K562 (cell line): ENCODE measurements around the gene SLC48A1. TPM values are rescaled to one million over a fixed set of nuclear protein-coding genes. Genes with fewer than 3 reads are reported as not detected.
A peak's percentile ranks its signal among the peaks of the same experiment; 100 is the strongest.

Experiments used
- ATAC-seq: fragments of 200-7000 bp; cut with Tn5 transposase; 3 replicates; pipeline ENCODE4 v1.9.1; 2020; ENCODE audit warnings: moderate library complexity
- BruUV-seq: library from RNA; stranded (reverse); fragments of 400-500 nt; replicated peaks from 2 replicates; lab custom pipeline; 2021; lab: Mats Ljungman, UMichigan
- CTCF ChIA-PET: fragments of 300-600 bp; formaldehyde crosslinking; extraction: SDS; loops from one replicate; lab custom pipeline; 2021; ENCODE audit warnings: low intra/inter-chr PET ratio; lab: Yijun Ruan, JAX
- POLR2A ChIA-PET: fragments of 300-600, 350-650 bp; sonication (Branson Sonifier 250); formaldehyde crosslinking; extraction: SDS; loops from one replicate; lab custom pipeline; 2021; ENCODE audit warnings: antibody characterized with exemption, inconsistent platforms; lab: Yijun Ruan, JAX
- DNase-seq, 4 experiments: peaks; one replicate each; pipeline versions ENCODE4 v3.0.0 to v3.0.0-alpha.2; 2011 to 2018; ENCODE audit warnings: low spot score in 3 of 4, mixed read lengths in 3 of 4; ENCODE audit errors: extremely low read depth in 1 of 4
- FAIRE-seq: peaks from 2 replicates; lab custom pipeline; 2011; peaks lifted over from hg19 to GRCh38; lab: Jason Lieb, UNC
- H2AFZ ChIP-seq: 2 replicates; pipeline ENCODE4 v1.6.0; 2011; ENCODE audit warnings: low read depth, low read length, control low read depth, inconsistent platforms
- H3K27ac ChIP-seq: fragments of 200-600 bp; 3 replicates; pipeline ENCODE4 v1.8.0; 2011; ENCODE audit warnings: low read depth, mild to moderate bottlenecking, control low read depth, inconsistent platforms, low read length, moderate library complexity, mixed read lengths; ENCODE audit errors: extremely low read depth
- H3K27me3 ChIP-seq, 2 experiments: fragments of 300-600 bp in 1 of 2; 2 replicates in 1 of 2; 3 replicates in 1 of 2; pipeline versions ENCODE4 v1.6.0 to v1.8.0; 2011; ENCODE audit warnings: inconsistent platforms in 2 of 2, low read length in 2 of 2, mild to moderate bottlenecking in 1 of 2, mixed read lengths in 1 of 2, moderate library complexity in 1 of 2; ENCODE audit not compliant: control insufficient read depth in 2 of 2, insufficient read depth in 2 of 2
- H3K36me3 ChIP-seq: fragments of 300-600 bp; 3 replicates; pipeline ENCODE4 v1.8.0; 2011; ENCODE audit warnings: mild to moderate bottlenecking, low read length, inconsistent platforms; ENCODE audit not compliant: control insufficient read depth, insufficient read depth
- H3K4me1 ChIP-seq, 2 experiments: fragments of 200-600 bp in 1 of 2; replicated peaks in 1 of 2; 2 replicates in 1 of 2; 3 replicates in 1 of 2; pipeline versions ENCODE4 v1.5.1 to v1.8.0; 2011; ENCODE audit warnings: inconsistent platforms in 2 of 2, low read length in 2 of 2, mild to moderate bottlenecking in 1 of 2, mixed read lengths in 1 of 2, moderate library complexity in 1 of 2; ENCODE audit not compliant: control insufficient read depth in 2 of 2, insufficient read depth in 2 of 2
- H3K4me2 ChIP-seq: 2 replicates; pipeline ENCODE4 v1.6.1; 2011; ENCODE audit warnings: low read length, control low read depth, inconsistent platforms, mixed read lengths; ENCODE audit not compliant: insufficient read depth
- H3K4me3 ChIP-seq: fragments of 200-600 bp; sonication (generic), shearing (Covaris generic); 2 replicates; pipeline ENCODE4 v1.5.1; 2016; ENCODE audit warnings: control low read depth, inconsistent platforms
- H3K79me2 ChIP-seq: fragments of 200-600 bp; 3 replicates; pipeline ENCODE4 v1.8.0; 2011; ENCODE audit warnings: low read length, inconsistent platforms; ENCODE audit not compliant: control insufficient read depth, insufficient read depth
- H3K9ac ChIP-seq, 2 experiments: 2 replicates each; pipeline versions ENCODE4 v1.6.0 to v1.6.1; 2011; ENCODE audit warnings: low read depth in 2 of 2, low read length in 2 of 2, control low read depth in 1 of 2, inconsistent platforms in 1 of 2, mild to moderate bottlenecking in 1 of 2, mixed read lengths in 1 of 2; ENCODE audit not compliant: insufficient read depth in 1 of 2
- H3K9me1 ChIP-seq: one replicate; pipeline ENCODE4 v1.6.0; 2011; ENCODE audit warnings: inconsistent platforms, mild to moderate bottlenecking, low read length, moderate library complexity; ENCODE audit not compliant: control insufficient read depth, insufficient read depth
- H3K9me3 ChIP-seq: replicated peaks from 2 replicates; pipeline ENCODE4 v1.5.1; 2011; ENCODE audit warnings: low read depth, low read length, inconsistent platforms; ENCODE audit not compliant: control insufficient read depth, insufficient read depth
- H4K20me1 ChIP-seq: replicated peaks from 2 replicates; pipeline ENCODE4 v1.6.1; 2011; ENCODE audit warnings: low read length, inconsistent platforms, mixed read lengths; ENCODE audit not compliant: control insufficient read depth, insufficient read depth
- CREB3 ChIP-seq: fragments of 450-650 bp; conservative IDR thresholded peaks from 2 replicates; pipeline ENCODE4 v1.6.1; 2016; ENCODE audit warnings: missing genetic modification characterization, low read depth, mild to moderate bottlenecking, missing compliant biosample characterization, moderate library complexity
- CTCFL ChIP-seq: IDR thresholded peaks from 2 replicates; pipeline ENCODE4 v1.6.1; 2011; ENCODE audit warnings: borderline replicate concordance, low read depth, mild to moderate bottlenecking, moderate library complexity, low read length; ENCODE audit not compliant: insufficient read depth, poor library complexity, severe bottlenecking
- WGBS: fragments of 100-300 bp; shearing (Covaris generic); methylation state at CpG from one replicate; pipeline ENCODE4 v1.1.6; 2016; ENCODE audit warnings: low coverage, mixed read lengths; ENCODE audit not compliant: insufficient coverage; ENCODE audit errors: missing lambda C conversion rate; 5-methylcytosine and 5-hydroxymethylcytosine counted together
- in situ Hi-C: fragments of 300-500 bp; cut with MboI; formaldehyde crosslinking; loops from 4 replicates; pipeline ENCODE4 v1.15.0; 2018; ENCODE audit warnings: inconsistent platforms, mixed read lengths
- intact Hi-C: fragments of 100-400 bp; cut with micrococcal nuclease; formaldehyde crosslinking; loops from 2 replicates; pipeline ENCODE4 v1.14.2; 2022
- polyA plus RNA-seq, 8 experiments: library from polyadenylated mRNA; depleted of rRNA in 4 of 8; stranded (reverse) in 5 of 8; unstranded in 3 of 8; fragments of >200 nt; fragmentation: Nextera tagmentation in 2 of 8; fragmentation: Illumina TruSeq in 1 of 8; extraction: Ambion mirVana in 2 of 8; extraction: Trizol in 1 of 8; gene quantifications; 2 replicates each; pipeline versions ENCODE4 v1.2.1 to v1.2.3, GENCODE V29; 2011 to 2014; ENCODE audit warnings: inconsistent platforms in 1 of 8, missing spikeins in 1 of 8
- total RNA-seq, 7 experiments: library from RNA; depleted of rRNA in 6 of 7; stranded (reverse); fragments of >200 nt in 6 of 7; fragmentation: Illumina TruSeq in 2 of 7; extraction: Trizol in 2 of 7; gene quantifications; 2 replicates each; pipeline versions ENCODE4 v1.2.1 to v1.2.3, GENCODE V29; 2011 to 2021; ENCODE audit warnings: low replicate concordance in 1 of 7

The SLC48A1 gene
- total and polyA plus RNA-seq, 9 of the 15 experiments (the other 6 are each of a cell fraction or from before 2014, with no cell fraction given), result 10.7 to 37.5 (median 18.7) TPM

GRCh38 chr12:47736216-47736615 is 36.8 kb upstream of the SLC48A1 start:
- no peak for TF ChIP-seq CREB3 (tag)
- no peak for TF ChIP-seq CTCFL
- H2AFZ ChIP-seq, result peak overlapping the region; percentile 60
- POLR2A ChIA-PET, result interaction anchor here (0.5 to 1.2 kb wide), 9 partner anchors 9 to 1083 kb away, joined by 3 read pairs; no protein-coding TSS in a partner anchor

More at GRCh38 chr12:47736216-47736615, 36.8 kb upstream of the SLC48A1 start:
- DNase-seq, result no peak
- Histone ChIP-seq H3K9me3 (no peaks in the 10 kb centered on the region), H3K9ac (peak overlapping the region in 1 of 2 experiments; percentile 41; a peak in 1 of 4 replicates), H3K79me2 (no peaks in the 10 kb centered on the region), H3K4me3 (no peak overlapping the region), H3K27me3 (no peaks in the 10 kb centered on the region), H3K27ac (no peak overlapping the region), H3K4me1 (peaks cover 32 to 56% of the 10 kb centered on the region in 2 experiments), H3K36me3 (no peaks in the 10 kb centered on the region), H4K20me1 (no peaks in the 10 kb centered on the region), H3K4me2 (peak overlapping the region; percentile 10; the same call in 1 of the 2 replicates), H3K9me1 (no peaks in the 10 kb centered on the region)
- peak; percentile 29 for FAIRE-seq
- 11% methylated on average over 4 of the region's 4 CpGs for WGBS
- ATAC-seq, result no peak
- in situ Hi-C loops (no loop called here), intact Hi-C loops (no loop called here)
- BruUV-seq, result no TSS peak
- CTCF ChIA-PET, result no interaction called here
